GM21723 (cell line): Measurements from ENCODE around the gene OR2L2.
"Not testable (repeated sequence)": the region's sequence is repeated elsewhere in the genome, so short reads cannot be mapped to it uniquely, and the experiment has no call there.

Experiments
- ATAC-seq: cut with Tn5 transposase; IDR thresholded peaks from one replicate; pipeline ENCODE4 v1.9.1; 2021; ENCODE audit warnings: mild to moderate bottlenecking, moderate library complexity; ENCODE audit not compliant: unreplicated experiment

Gene OR2L2, protein sequence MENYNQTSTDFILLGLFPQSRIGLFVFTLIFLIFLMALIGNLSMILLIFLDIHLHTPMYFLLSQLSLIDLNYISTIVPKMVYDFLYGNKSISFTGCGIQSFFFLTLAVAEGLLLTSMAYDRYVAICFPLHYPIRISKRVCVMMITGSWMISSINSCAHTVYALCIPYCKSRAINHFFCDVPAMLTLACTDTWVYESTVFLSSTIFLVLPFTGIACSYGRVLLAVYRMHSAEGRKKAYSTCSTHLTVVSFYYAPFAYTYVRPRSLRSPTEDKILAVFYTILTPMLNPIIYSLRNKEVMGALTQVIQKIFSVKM

DNA sequence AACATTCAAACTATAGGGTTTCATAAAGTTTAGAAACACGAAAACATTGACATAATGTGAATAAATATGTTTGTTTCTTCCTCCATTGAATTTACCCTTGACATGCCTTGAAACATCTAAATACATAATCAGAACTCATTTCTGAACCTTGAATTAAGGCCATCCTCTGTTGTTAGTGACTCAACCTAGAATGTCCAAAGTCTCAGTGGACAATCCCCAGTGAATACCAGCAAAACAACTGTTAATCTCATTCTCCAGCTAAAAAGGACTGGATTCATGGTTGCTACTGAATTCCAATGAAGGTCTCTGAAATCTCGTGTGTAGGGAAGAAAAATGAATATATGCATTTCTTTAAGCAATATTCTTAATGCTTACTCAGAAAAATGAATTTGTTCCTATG lies at the start of gene OR2L2:
OR2L2 (plus strand) TSS at position 301 of the 400 bp plus-strand sequence. CDS start 8,198 bp downstream, outside the sequence.
- no peak for ATAC-seq

DNA sequence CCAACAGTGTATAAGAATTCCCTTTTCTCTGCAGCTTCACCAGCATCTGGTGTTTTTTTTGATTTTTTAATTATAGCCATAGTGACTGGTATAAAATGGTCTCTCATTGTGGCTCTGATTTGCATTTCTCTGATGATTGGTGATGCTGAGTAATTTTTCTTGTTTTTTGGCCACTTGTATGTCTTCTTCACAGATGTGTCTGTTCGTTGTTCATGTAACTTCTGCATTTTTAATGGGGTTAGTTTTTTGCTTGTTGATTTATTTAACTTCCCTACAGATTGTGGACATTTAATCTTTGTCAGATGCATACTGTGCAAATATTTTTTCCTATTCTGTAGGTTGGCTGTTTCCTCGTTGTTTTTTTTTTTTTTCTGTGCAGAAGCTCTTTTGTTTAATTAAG lies 36.9 kb upstream of the OR2L2 start:
- no peak for ATAC-seq

DNA sequence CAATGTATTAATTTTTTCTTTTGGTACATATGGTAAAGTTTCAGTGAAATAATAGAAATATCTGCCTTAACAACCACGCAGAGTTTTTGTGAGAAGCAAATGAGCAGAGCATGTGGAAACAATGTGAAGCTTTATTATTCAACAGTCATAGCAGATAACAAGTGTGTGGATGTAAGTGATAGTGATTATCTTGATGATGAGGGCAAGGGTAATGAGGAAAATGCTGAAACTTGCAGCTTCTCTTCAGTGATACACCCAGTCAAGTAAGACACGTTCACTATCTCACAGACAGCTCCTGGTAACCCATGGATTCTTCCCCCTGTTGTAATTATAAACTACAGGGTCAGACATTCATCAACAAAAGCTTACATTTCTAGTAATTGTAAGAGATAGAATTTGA lies 31.1 kb upstream of the OR2L2 start:
- ATAC-seq, result no peak

DNA sequence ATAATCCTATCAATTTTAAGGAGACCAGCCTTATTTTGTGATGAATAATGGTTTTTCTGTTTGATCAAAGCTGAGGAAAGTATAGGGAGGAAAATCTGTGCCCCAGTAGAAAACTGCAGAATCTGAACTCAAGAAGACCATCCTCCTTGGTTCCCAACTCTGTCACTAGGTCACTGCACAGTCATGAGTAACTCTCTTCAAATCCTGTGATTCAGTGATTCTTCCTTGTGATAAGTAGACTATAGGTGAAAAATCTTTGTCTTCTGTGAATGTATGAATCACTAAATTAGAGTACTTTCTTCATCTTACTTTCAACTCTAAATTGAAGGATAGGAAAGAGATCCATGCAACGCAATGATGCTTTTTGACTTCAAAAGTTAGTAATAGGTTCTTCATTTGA lies 29.7 kb upstream of the OR2L2 start:
- no peak for ATAC-seq

DNA sequence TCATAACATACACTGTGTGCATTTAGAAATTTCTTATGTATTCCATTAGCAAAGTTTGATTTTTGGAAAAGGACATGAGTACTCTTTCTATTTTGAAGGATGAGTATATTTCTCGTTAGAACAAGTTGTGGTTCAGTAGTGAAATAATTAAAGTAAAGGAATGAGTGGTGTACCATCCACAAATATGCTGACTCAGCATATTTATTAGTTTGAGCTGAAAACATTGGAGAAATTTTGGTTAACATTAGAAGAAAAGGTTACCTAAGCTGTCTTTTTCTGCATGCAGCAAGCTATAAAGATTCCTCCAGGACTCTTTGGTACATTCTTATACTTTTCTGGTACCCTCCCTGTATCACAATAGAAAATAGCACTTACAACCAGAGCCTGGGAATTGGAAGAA lies 22.1 kb upstream of the OR2L2 start:
- no peak for ATAC-seq

DNA sequence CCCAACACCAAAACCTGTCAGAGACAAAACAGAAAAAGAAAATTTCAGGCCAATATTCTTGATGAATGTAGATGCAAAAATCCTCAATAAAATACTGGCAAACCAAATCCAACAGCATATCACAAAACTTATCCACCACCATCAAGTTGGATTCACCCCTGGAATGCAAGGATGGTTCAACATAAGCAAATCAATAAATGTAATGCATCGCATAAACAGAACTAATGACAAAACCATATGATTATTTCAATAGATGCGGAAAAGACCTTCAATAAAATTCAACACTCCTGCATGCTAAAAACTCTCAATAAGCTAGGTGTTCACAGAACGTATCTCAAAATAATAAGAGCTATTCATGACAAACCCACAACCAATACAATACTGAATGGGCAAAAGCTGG lies 20.2 kb upstream of the OR2L2 start:
- no peak for ATAC-seq

DNA sequence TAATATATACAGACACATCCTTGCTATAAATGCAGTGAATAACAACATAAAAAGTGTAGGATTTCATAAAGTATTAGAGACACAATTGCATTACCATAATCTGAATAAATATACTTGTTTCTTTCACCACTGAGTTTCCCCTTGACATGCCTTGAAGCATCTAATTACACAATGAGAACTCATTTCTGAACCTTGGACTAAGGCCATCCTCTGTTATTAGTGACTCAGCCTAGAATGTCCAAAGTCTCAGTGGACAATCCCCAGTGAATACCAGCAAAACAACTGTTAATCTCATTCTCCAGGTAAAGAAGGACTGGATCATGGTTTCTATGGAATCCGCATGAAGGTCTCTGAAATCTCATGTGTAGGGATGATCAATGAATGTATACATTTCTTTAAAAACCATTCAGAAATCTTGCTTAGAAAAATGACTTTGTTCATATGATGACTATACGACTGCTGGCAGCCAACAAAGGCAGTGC lies 16.6 kb upstream of the OR2L2 start, which contains the start of gene OR2L5:
OR2L5 (plus strand) TSS at position 432 of the 482 bp plus-strand sequence. CDS start 8,288 bp downstream, outside the sequence.
- no peak for ATAC-seq

DNA sequence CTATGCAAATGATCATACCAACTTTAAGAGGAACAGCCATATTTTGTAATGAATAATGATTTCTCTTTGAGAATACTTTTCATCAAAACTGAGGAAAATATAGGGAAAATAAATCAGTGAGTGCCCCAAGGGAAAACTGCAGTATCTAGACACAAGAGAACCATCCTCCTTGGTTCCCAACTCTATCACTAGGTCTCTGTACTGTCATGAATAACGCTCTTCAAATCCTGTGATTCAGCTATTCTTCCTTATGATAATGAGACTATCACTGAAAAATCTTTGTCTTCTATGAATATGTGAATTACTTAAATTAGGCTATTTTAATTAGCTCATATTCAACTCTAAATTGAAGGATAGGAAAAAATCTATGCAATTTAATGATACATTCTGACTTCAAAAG lies 14.1 kb upstream of the OR2L2 start:
- no peak for ATAC-seq

DNA sequence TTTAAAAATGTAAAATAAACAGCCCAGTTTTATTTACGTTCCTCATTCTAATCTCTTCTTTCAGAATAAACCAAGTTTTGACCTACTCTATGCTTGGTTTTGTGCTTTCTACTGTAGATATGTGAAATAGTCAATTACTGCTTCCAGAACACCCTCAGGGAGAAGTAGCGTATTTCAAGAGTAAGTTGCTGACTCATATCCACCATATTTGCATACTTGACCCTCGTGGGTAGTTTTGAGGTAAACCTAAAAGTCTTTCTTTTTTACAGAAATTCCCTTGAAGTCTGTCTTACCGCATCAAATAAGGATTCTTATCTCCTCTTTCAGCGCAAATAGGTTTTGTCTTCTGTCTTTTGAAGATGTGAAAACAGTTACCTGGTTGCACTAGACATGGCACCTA lies 15.3 kb downstream of the OR2L2 start:
- no peak for ATAC-seq

DNA sequence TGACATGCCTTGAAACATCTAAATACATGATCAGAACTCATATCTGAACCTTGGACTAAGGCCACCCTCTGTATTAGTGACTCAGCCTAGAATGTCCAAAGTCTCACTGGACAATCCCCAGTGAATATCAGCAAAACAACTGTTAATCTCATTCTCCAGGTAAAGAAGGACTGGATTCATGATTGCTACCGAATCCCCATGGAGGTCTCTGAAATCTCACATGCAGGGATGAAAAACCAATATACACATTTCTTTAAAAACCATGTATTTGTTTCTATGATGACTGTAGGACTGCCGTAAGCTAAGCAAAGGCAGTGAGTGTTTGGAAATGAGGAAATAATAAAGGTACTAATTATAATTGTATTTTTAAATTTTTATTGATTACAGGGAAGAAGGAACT lies 16.7 kb downstream of the OR2L2 start, which contains the start of gene OR2L3:
OR2L3 (plus strand) TSS at position 301 of the 400 bp plus-strand sequence. CDS start 13,846 bp downstream, outside the sequence.
- no peak for ATAC-seq

DNA sequence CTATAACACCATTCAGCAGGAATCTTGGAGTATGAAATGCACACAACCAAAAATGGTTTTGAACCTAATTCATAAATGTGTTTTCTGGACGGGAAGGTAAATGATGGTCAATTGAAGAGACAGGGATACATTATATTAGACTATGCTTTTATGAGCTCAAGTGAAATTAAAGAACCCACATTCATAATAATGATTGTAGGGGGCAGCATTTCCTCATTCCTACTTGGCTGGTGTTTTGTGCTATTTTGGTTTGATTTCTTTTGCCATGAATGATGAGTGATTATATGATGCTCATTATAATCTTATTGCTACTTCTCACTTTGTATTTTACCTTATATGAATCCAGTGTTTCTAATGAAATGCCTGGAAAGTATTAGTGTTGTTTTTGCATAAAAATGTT lies 17.1 kb downstream of the OR2L2 start:
- ATAC-seq, result no peak

DNA sequence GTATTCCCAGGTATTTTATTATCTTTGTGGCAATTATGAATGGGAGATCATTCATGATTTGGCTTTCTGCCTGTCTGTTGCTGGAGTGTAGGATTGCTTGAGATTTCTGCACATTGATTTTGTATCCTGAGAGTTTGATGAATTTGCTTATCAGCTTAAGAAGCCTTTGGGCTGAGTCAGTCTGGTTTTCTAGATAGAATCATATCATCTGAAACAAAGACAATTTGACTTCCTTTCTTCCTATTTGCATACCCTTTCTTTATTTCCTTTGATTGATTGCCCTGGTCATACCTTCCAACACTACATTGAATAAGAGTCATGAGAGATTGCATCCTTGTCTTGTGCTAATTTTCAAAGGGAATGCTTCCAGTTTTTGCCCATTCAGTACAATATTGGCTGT lies 24.8 kb downstream of the OR2L2 start:
- no peak for ATAC-seq

DNA sequence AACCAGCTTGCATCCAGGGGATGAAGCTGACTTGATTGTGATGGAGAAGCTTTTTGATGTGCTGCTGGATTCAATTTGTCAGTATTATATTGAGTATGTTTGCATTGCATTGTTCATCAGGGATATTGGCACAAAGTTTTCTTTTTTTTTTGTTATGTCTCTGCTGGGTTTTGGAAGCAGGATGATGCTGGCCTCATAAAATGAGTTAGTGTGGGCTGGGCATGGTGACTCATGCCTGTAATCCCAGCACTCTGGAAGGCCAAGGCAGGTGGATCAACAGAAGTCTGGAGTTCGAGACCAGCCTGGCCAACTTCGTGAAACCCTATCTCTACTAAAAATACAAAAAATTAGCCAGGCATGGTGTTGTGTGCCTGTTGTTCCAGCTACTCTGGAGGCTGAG lies 25.4 kb downstream of the OR2L2 start:
- ATAC-seq, result no peak

DNA sequence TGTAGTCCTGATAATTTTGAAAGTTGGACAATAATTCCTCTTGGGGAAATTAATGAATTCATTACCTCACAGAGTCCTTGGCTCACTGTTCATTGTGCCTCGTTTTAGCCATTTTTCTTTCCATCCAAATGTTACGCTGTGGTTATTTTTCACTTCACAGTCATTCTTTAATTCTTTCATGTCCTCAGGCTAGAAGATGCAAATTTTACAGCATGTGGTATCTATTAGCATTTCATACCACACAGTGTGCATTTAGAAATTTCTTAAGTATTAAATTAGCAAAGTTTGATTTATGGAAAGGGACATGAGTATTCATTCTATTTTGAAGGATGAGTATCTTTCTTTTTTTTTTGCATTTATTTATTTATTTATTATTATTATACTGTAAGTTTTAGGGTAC lies 35.2 kb downstream of the OR2L2 start:
- ATAC-seq, result no peak

DNA sequence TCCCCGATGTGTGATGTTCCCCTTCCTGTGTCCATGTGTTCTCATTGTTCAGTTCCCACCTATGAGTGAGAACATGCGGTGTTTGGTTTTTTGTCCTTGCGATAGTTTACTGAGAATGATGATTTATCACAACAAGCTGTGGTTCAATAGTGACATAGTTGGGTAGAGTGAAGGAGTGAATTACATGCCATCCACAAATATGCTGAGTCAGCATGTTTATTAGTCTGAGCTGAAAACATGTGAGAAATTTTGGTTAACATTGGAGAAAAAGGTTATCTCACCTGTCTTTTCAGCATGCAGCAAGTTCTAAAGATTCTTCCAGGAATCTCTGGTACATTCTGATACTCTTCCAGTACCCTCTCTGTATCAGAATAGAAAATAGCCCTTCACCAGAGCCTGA lies 35.7 kb downstream of the OR2L2 start:
- ATAC-seq, result no peak

DNA sequence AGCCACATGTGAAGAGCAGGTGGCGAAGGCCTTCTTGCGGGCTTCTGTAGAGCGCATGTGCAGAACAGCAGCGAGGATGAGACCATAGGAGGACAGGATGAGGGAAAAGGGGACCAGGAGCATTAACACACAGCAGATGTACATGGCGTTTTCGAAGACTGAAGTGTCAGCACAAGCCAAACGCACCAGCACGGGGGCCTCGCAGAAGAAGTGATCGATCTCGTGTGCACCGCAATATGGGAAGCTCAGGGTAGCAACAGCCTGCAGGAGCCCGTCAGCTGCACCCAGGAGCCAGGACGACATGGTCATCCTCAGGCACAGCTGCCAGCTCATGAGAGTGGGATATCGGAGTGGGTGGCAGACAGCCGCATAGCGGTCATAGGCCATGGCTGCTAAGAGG lies 54.0 kb downstream of the OR2L2 start:
- ATAC-seq, result not testable (repeated sequence)
